Stimulated activated CD4-positive, alpha-beta T cell treated with anti-CD3 and anti-CD28 coated beads, Interleukin-12 subunit alpha, Interleukin-12 subunit beta, amount 100 ng/mL, for 4 hours (primary cell): Measurements from ENCODE around the gene HLF.

Source experiments
- DNase-seq: peaks from one replicate; pipeline ENCODE4 v3.0.0-alpha.2; 2020

HLF gene, protein sequence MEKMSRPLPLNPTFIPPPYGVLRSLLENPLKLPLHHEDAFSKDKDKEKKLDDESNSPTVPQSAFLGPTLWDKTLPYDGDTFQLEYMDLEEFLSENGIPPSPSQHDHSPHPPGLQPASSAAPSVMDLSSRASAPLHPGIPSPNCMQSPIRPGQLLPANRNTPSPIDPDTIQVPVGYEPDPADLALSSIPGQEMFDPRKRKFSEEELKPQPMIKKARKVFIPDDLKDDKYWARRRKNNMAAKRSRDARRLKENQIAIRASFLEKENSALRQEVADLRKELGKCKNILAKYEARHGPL

DNA sequence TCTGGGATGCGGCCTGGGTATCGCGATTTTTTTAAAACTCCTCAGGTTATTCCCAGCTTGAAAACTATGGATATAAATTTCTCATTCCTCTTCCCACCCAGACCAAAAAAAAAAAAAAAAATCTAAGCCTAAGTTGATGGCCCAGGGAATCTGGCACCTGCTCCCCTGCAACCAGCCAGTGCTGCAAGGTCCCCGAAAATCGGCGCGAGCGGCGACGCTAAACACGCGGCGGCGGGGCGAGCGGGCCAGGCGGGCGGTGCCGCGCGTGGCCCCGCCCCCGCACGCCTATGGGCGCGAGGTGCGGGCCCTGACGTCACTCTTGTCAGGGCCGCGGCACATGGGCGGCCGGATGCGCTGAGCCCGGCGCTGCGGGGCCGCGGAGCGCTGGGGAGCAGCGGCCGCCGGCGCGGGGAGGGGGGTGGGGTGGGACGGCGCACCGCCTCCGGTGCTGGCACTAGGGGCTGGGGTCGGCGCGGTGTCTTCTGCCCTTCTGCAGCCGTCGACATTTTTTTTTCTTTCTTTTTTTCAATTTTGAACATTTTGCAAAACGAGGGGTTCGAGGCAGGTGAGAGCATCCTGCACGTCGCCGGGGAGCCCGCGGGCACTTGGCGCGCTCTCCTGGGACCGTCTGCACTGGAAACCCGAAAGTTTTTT lies at the start of gene HLF:
TSS of gene HLF (plus strand) at position 316 of the 654 bp plus-strand sequence. CDS start 525 bp downstream, outside the sequence.
- DNase-seq, result peak; percentile 73

GRCh38 chr17:55215711-55216110 lies 49.0 kb upstream of the HLF start:
- no peak for DNase-seq

GRCh38 chr17:55216888-55217287 lies 47.9 kb upstream of the HLF start:
- DNase-seq, result no peak

DNA sequence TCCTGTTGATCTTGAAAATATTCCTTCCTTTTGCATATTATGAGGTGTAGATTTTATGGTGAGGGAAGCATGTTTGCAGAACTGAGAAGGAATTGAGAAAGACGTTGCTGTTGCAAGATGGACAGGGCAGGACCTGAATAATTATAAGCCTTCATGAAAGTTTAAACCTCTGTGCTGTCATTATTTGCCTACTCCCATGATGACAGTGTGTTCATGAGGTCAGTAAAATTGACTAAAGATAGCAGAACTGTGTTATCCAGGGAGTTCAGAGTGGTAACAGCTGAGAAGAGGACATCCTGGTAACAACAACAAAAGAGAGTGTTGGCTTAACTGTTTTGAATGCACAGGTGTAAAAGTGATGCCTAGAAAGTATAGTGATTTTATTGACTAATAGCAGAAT lies 45.3 kb upstream of the HLF start:
- no peak for DNase-seq

GRCh38 chr17:55219934-55220333 lies 44.8 kb upstream of the HLF start:
- no peak for DNase-seq

GRCh38 chr17:55223524-55223923 lies 41.2 kb upstream of the HLF start:
- no peak for DNase-seq

DNA sequence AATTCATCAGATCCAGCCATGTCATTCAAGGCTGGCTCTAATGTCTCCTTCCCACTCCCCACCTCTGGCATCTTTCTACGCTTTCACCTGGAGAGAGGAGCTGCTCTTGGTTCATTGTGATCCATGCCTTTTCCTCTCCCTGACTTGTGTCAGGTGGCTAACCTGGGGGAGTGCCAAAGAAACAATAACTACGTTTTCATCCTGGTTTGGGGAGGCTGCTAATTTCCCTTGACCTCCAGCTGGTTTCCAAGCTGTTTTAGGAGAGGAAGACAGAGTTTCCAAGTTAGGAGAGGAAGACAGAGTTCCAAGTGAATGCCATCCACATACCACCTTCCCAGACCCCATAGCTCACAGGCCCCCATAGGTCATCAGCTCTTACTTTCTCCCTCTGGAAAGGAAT lies 40.0 kb upstream of the HLF start:
- no peak for DNase-seq

DNA sequence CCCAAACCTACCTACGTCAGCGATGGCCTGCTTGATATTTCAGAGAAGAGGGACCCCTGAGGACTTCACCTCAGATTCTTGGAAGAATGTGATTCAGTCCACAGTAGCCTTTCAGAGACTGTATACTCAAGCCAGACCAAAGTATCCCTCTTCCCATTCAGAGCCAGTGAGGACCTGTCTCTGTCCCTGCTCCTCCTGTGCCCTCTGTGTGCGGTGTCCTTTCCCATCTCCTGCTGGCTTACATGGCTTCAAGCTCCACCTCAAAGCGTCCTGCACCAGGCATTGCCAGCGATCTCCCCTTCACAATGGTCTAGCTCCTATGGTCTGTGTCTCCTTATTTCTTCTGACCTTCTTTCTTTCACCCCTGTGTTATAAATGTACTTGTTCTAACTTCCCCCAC lies 39.5 kb upstream of the HLF start:
- DNase-seq, result no peak

- no peak for DNase-seq
These were observed 36.0 kb upstream of the HLF start for GRCh38 chr17:55228683-55229192.

- DNase-seq, result no peak
These were observed 35.5 kb upstream of the HLF start for GRCh38 chr17:55229276-55229675.

- DNase-seq, result no peak
These were observed 34.0 kb upstream of the HLF start for GRCh38 chr17:55230716-55231115.

DNA sequence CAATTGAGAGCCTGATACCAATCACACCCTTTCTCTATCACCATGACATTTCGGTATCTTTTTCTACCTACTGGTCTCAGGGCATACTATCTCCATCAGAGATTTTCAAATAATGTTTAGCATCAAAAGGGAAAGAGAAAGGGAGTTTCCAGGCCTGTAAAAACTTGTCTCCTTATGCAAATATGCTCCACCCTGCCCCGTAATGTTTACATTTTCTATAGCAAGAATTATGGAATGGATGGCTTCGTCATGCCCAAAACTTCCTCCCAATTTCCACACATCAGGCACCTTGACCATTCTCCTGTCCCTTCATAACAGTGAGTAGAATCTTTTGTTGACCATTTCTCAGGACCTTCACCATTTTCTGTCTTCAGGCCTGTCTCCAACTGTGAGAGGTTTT lies 30.9 kb upstream of the HLF start:
- DNase-seq, result no peak

DNA sequence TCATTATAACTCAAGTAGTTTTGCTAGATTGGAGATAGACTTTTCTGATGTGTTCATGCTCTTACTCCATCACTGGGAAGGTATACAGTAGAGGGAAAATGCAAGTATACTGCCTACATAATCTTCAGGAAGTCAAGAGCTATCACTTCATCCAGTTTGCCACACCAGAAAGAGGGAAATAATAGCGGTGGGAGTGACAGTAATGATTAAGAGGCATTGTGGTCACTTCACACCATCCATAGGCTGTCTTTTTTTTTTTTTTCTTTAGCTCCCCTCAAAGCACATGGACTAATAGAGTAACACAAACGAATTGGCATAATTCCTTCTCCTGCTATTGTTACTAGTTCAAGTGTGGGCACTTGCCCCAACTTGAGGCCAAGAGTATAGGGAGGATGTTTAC lies 28.4 kb upstream of the HLF start:
- no peak for DNase-seq

DNA sequence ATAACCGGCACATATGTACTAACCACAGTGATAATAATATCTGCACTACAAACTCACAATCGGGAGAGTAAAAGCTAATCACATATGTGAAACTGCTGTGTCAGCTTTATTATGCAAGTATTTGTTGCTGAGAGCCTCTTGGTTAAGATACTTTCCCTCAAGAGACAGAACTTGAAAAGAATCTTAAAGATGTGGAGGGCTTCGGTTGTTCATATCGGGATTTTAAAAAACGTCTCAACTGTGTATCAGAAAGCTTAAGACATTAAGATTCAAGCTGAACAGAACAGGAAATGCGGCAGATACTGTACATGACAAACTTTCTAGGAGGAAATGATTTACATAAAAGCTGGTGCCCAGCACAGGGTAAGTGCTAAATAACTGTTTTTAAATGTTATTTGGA lies 27.5 kb upstream of the HLF start:
- no peak for DNase-seq

DNA sequence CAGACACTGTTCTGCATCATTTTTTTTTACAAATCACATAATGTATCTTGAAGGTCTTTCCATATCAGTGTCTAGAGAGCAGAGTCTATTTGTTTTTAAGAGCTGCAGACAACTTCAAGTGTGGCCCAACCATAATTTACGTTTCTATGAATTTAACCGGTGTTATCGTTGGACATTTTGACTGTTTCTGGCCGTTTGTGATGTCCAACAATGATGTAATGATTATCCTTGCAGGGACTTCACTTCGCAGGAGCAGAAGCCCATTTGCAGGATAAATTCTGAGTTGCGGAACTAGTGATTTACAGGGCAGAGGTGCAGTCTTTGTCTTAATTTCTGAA lies 26.9 kb upstream of the HLF start:
- no peak for DNase-seq

DNA sequence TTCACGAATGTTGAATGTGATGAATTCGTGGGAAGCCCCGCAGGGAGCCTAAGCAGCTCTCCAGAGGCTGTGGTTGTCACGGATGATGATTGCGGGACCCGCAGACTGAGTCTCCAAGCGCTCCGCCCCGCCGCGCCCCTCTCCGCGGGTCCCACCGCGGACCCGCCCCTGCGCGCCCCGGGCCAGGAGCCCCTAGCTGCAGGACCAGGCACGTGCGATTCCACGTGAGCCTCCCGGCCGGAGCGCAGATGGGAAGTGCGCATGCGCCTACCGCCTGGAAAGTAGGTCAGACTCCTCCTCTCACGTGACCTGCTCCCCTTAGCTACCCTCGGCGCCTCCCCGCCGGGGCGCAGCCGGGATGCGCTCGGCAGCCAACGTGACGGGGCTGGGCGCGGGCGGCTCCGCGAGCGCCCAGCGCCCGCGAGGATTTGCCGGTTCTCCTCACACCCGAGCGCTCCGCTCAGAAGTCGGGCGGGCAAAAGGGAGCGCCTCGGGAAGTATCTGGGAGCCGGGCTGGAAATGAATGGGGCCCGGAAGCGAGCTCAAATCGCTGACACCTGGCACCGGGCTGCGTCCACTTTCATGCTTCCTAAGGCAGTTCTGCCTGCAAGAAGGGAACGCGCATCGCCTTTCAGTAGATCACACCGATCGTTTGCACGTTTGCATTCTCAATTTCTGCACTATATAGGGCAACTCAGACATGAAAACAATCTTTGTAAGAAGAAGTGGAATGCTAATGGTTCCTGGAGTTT lies 26.4 kb upstream of the HLF start:
- DNase-seq, result peak; percentile 86

GRCh38 chr17:55238931-55239297 lies 25.8 kb upstream of the HLF start:
- no peak for DNase-seq

GRCh38 chr17:55241097-55241496 lies 23.7 kb upstream of the HLF start:
- no peak for DNase-seq

- DNase-seq, result no peak
These were observed 22.3 kb upstream of the HLF start for GRCh38 chr17:55242476-55242875.

DNA sequence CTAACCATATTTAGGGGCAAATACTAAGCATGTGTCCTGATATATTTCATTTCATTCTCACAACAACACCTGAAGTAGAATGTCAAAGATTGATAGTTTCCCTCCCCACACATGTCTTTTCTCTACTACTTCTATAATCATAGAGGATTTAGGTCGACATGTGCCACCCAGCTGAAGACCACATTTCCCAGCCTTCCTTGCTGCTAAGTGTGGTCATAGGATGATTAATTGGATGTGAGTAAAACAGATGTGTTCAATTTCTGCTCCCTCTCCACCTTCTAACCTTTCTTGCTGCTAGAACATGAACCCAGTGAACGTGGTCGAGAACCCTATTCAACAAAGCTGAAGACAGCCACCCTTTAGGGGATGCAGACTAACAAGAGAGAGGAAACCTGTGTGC lies 18.8 kb upstream of the HLF start:
- DNase-seq, result no peak

- no peak for DNase-seq
These were observed 18.2 kb upstream of the HLF start for GRCh38 chr17:55246583-55246982.

DNA sequence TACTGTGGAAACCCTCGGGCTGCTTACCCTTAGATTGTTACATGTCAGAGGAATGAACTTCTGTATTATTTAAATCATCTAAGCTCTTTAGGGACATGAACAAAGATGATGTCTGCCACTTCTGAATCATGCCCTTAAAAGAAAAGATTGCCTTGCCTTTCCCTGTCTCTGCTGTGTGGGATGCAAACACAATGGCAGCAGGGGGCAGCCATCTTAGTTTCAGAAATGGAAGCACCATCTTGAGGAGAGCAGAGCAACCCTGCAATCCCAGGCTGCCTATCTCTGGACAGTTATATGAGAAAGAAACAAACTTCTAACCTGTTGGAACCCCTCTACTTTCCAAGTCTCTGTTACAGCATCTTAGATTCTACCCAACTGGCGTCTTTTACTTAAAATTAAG lies 16.7 kb upstream of the HLF start:
- DNase-seq, result no peak

DNA sequence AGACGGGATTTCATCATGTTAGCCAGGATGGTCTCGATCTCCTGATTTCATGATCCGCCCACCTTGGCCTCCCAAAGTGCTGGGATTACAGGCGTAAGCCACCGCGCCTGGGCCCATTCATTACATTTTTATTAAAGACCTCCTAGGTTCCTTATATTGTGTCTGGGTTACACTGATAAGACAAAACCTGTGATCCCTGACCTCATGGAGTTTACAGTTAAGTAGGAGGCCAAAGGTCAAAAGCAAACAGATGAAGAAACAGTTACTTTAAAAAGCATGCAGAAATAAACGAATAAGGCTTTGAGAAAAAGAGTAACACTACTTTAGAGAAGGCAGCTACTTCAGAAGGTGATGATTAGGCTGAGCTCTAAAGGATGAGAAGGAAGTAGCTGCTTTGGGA lies 14.9 kb upstream of the HLF start:
- DNase-seq, result no peak

GRCh38 chr17:55254375-55254774 lies 10.4 kb upstream of the HLF start:
- no peak for DNase-seq
